K562 (cell line): ENCODE measurements around the gene MRPL37.

Source experiments
- DDX20 ChIP-seq: fragments of 450-650 bp; IDR thresholded peaks from 2 replicates; pipeline ENCODE4 v1.6.1; 2016; ENCODE audit warnings: missing genetic modification characterization, low read depth, mild to moderate bottlenecking, missing compliant biosample characterization, moderate library complexity
- ETS1 ChIP-seq: conservative IDR thresholded peaks from 2 replicates; pipeline ENCODE4 v1.6.1; 2011; ENCODE audit warnings: low read depth, mild to moderate bottlenecking, low read length; ENCODE audit not compliant: control insufficient read depth
- NRF1 ChIP-seq, 2 experiments: fragments of 450-650 bp; IDR thresholded peaks in 1 of 2; conservative IDR thresholded peaks in 1 of 2; 2 replicates each; pipeline ENCODE4 v1.6.1; 2014; ENCODE audit warnings: mild to moderate bottlenecking in 2 of 2
- PHF8 ChIP-seq: fragments of 200-600 bp; sonication (generic); IDR thresholded peaks from 2 replicates; pipeline ENCODE4 v1.6.1; 2012; ENCODE audit warnings: mixed run types, mild to moderate bottlenecking, inconsistent platforms, low read length, moderate library complexity, borderline replicate concordance
- POLR2AphosphoS2 ChIP-seq: IDR thresholded peaks from 2 replicates; pipeline ENCODE4 v1.6.1; 2012; ENCODE audit warnings: low read length, improper control_type of control experiment
- POLR2B ChIP-seq: fragments of 450-650 bp; IDR thresholded peaks from 2 replicates; pipeline ENCODE4 v1.6.1; 2018; ENCODE audit warnings: low read depth; ENCODE audit not compliant: partially characterized antibody
- PREB ChIP-seq: sonication (generic); formaldehyde crosslinking; IDR thresholded peaks from 2 replicates; pipeline ENCODE4 v1.8.1; 2023; ENCODE audit warnings: mild to moderate bottlenecking, missing genetic modification reagents
- RUNX1 ChIP-seq: sonication (generic); IDR thresholded peaks from 2 replicates; pipeline ENCODE4 v1.6.1; 2016; ENCODE audit warnings: antibody characterized with exemption, low read depth
- SAFB2 ChIP-seq: fragments of 200-400 bp; formaldehyde crosslinking; IDR thresholded peaks from 2 replicates; pipeline ENCODE4 v1.6.1; 2018; ENCODE audit warnings: borderline replicate concordance, low read length, low read depth, moderate library complexity; ENCODE audit not compliant: severe bottlenecking
- SP2 ChIP-seq: IDR thresholded peaks from 2 replicates; pipeline ENCODE4 v1.6.1; 2011; ENCODE audit warnings: mild to moderate bottlenecking, low read depth, low read length, moderate library complexity; ENCODE audit not compliant: poor library complexity, severe bottlenecking; ENCODE audit errors: extremely low read depth
- ZBTB34 ChIP-seq: fragments of 250-450 bp; sonication (Bioruptor Pico); IDR thresholded peaks from 2 replicates; pipeline ENCODE4 v1.8.0; 2021; ENCODE audit warnings: mild to moderate bottlenecking, moderate library complexity
- ZFP91 ChIP-seq: sonication (generic); formaldehyde crosslinking; IDR thresholded peaks from 2 replicates; pipeline ENCODE4 v1.8.0; 2022; ENCODE audit warnings: mild to moderate bottlenecking, missing genetic modification reagents
- ZNF282 ChIP-seq: sonication (generic); formaldehyde crosslinking; IDR thresholded peaks from 2 replicates; pipeline ENCODE4 v1.8.1; 2023; ENCODE audit warnings: missing genetic modification reagents

GRCh38 chr1:54266908-54267307, 66.9 kb downstream of the MRPL37 start:
- no peak for TF ChIP-seq PREB (CRISPR knock-in tag)
- TF ChIP-seq PHF8 = no peak
- no peak for TF ChIP-seq ETS1
- TF ChIP-seq ZNF282 (CRISPR knock-in tag) = no peak
- no peak for TF ChIP-seq ZBTB34 (CRISPR knock-in tag)
- no peak for TF ChIP-seq DDX20
- TF ChIP-seq POLR2AphosphoS2 = no peak
- TF ChIP-seq RUNX1 = no peak
- no peak for TF ChIP-seq SAFB2
- no peak for TF ChIP-seq SP2
- no peak for TF ChIP-seq POLR2B
- TF ChIP-seq NRF1 (conservative IDR thresholded peaks at IDR 0.05 in 1 of 2, IDR thresholded peaks at IDR 0.05 in 1 of 2) = no peak
- no peak for TF ChIP-seq ZFP91
